ENCODE measurements around the gene JSRP1. TPM values are rescaled to one million over a fixed set of nuclear protein-coding genes. Genes with fewer than 3 reads are reported as not detected.

The JSRP1 gene
- total RNA-seq, 1 experiment from 2014 or later = 2.5 TPM

- in situ Hi-C loops (cut with HindIII; ENCODE audit: low sequenced_read_pairs) = loop anchor here (25.0 kb wide), 1 partner anchor 97 kb away; no protein-coding TSS in a partner anchor
- DNase-seq (ENCODE audit: low spot score) = no peak
Measured at GRCh38 chr19:2209408-2209807, 46.8 kb downstream of the JSRP1 start.

- in situ Hi-C loops (cut with HindIII; ENCODE audit: low sequenced_read_pairs) = loop anchor here (25.0 kb wide), 1 partner anchor 97 kb away; no protein-coding TSS in a partner anchor
- no peak for DNase-seq (ENCODE audit: low spot score)
Measured at GRCh38 chr19:2208975-2209374, 47.2 kb downstream of the JSRP1 start.

GRCh38 chr19:2207991-2208860, 48.0 kb downstream of the JSRP1 start:
- no peak for DNase-seq (ENCODE audit: low spot score)

GRCh38 chr19:2207008-2207407, 49.2 kb downstream of the JSRP1 start:
- in situ Hi-C loops (cut with HindIII; ENCODE audit: low sequenced_read_pairs) = loop anchor here (25.0 kb wide), 1 partner anchor 95 kb away; no protein-coding TSS in a partner anchor
- no peak for DNase-seq (ENCODE audit: low spot score)

More at GRCh38 chr19:2207991-2208860, 48.0 kb downstream of the JSRP1 start:
- in situ Hi-C loops (cut with HindIII; ENCODE audit: low sequenced_read_pairs) = loop anchor here (25.0 kb wide), 1 partner anchor 96 kb away; no protein-coding TSS in a partner anchor

GRCh38 chr19:2202366-2202765, 53.9 kb downstream of the JSRP1 start:
- in situ Hi-C loops (cut with HindIII; ENCODE audit: low sequenced_read_pairs) = loop anchor here (25.0 kb wide), 1 partner anchor 90 kb away; no protein-coding TSS in a partner anchor
- no peak for DNase-seq (ENCODE audit: low spot score)

Other genes starting within 250 kb of the JSRP1 start
- 70.9 and 89.0 TPM in 2 replicates for gene BTBD2, start 240.7 kb downstream of the JSRP1 start, total RNA-seq (2014; rRNA removed; shearing (Covaris generic))
- 113 and 118 TPM in 2 replicates for gene MKNK2, start 205.2 kb downstream of the JSRP1 start, total RNA-seq (2014; rRNA removed; shearing (Covaris generic))
- 20.6 and 29.0 TPM in 2 replicates for gene MOB3A, start 160.1 kb downstream of the JSRP1 start, total RNA-seq (2014; rRNA removed; shearing (Covaris generic))
- gene IZUMO4, start 159.5 kb downstream of the JSRP1 start, total RNA-seq (2014; rRNA removed; shearing (Covaris generic)) = 0.25 and 4.0 TPM in 2 replicates
- 195 and 235 TPM in 2 replicates for gene AP3D1, start 104.9 kb downstream of the JSRP1 start, total RNA-seq (2014; rRNA removed; shearing (Covaris generic))
- 12.1 and 14.8 TPM in 2 replicates for gene DOT1L, start 92.5 kb downstream of the JSRP1 start, total RNA-seq (2014; rRNA removed; shearing (Covaris generic))
- gene PLEKHJ1, start 20.1 kb downstream of the JSRP1 start, total RNA-seq (2014; rRNA removed; shearing (Covaris generic)) = 172 and 182 TPM in 2 replicates
- 21.9 and 33.0 TPM in 2 replicates for gene SF3A2, start 19.6 kb downstream of the JSRP1 start, total RNA-seq (2014; rRNA removed; shearing (Covaris generic))
- 2.6 and 4.6 TPM in 2 replicates for gene AMH, start 7.1 kb downstream of the JSRP1 start, total RNA-seq (2014; rRNA removed; shearing (Covaris generic))
- not detected in 2 replicates for gene PEAK3, start 25.8 kb upstream of the JSRP1 start, total RNA-seq (2014; rRNA removed; shearing (Covaris generic))
- not detected in 2 replicates for gene LINGO3, start 51.7 kb upstream of the JSRP1 start, total RNA-seq (2014; rRNA removed; shearing (Covaris generic))
- 400 and 511 TPM in 2 replicates for gene LSM7, start 72.2 kb upstream of the JSRP1 start, total RNA-seq (2014; rRNA removed; shearing (Covaris generic))
- 31.6 and 36.5 TPM in 2 replicates for gene SPPL2B, start 72.3 kb upstream of the JSRP1 start, total RNA-seq (2014; rRNA removed; shearing (Covaris generic))
- gene TMPRSS9, start 103.8 kb upstream of the JSRP1 start, total RNA-seq (2014; rRNA removed; shearing (Covaris generic)) = 0.17 TPM in 1 of 2 replicates, not detected in the other
- gene TIMM13, start 171.2 kb upstream of the JSRP1 start, total RNA-seq (2014; rRNA removed; shearing (Covaris generic)) = 79.4 and 104 TPM in 2 replicates
- 216 and 321 TPM in 2 replicates for gene LMNB2, start 200.5 kb upstream of the JSRP1 start, total RNA-seq (2014; rRNA removed; shearing (Covaris generic))
- 39.5 and 44.2 TPM in 2 replicates for gene GADD45B, start 219.7 kb upstream of the JSRP1 start, total RNA-seq (2014; rRNA removed; shearing (Covaris generic))

All from G401 (cell line).